K562 (cell line): ENCODE results near the gene PAK1IP1. TPM values are rescaled to one million over a fixed set of nuclear protein-coding genes. Genes with fewer than 3 reads are reported as not detected.

Experiments used
- ARID1B ChIP-seq: fragments of 450-650 bp; IDR thresholded peaks from 2 replicates; pipeline ENCODE4 v1.6.1; 2016; ENCODE audit warnings: antibody characterized with exemption, mild to moderate bottlenecking, inconsistent platforms
- BRCA1 ChIP-seq, 2 experiments: fragments of 450-650 bp in 1 of 2; sonication (generic) in 1 of 2; formaldehyde crosslinking in 1 of 2; IDR thresholded peaks; 2 replicates each; pipeline versions ENCODE4 v1.5.0 to v1.6.1; 2017 to 2020; ENCODE audit warnings: mild to moderate bottlenecking in 1 of 2, missing genetic modification reagents in 1 of 2
- CREBBP ChIP-seq: IDR thresholded peaks from one replicate; pipeline ENCODE4 v1.6.1; 2012; ENCODE audit warnings: low read depth, mild to moderate bottlenecking, control low read depth, inconsistent platforms, low read length
- ETV5 ChIP-seq: sonication (generic); formaldehyde crosslinking; IDR thresholded peaks from 2 replicates; pipeline ENCODE4 v1.4.0; 2020; ENCODE audit warnings: low read depth, mild to moderate bottlenecking, missing genetic modification reagents
- FOSL1 ChIP-seq: fragments of 200-800 bp; sonication (Bioruptor generic); conservative IDR thresholded peaks from 2 replicates; pipeline ENCODE4 v1.6.1; 2016; ENCODE audit warnings: missing genetic modification characterization, missing compliant biosample characterization
- GABPA ChIP-seq: fragments of 200-800 bp; sonication (Bioruptor generic); conservative IDR thresholded peaks from 2 replicates; pipeline ENCODE4 v1.6.1; 2016; ENCODE audit warnings: low read depth, missing genetic modification characterization, missing compliant biosample characterization
- GMEB1 ChIP-seq: fragments of 250-450 bp; sonication (Bioruptor Pico); IDR thresholded peaks from 2 replicates; pipeline ENCODE4 v1.4.0; 2020; ENCODE audit warnings: mild to moderate bottlenecking
- HDAC3 ChIP-seq: fragments of 450-650 bp; IDR thresholded peaks from 2 replicates; pipeline ENCODE4 v1.6.1; 2018; ENCODE audit warnings: borderline replicate concordance, mild to moderate bottlenecking, moderate library complexity; ENCODE audit not compliant: partially characterized antibody
- HEY1 ChIP-seq: fragments of 250-450 bp; sonication (Bioruptor Pico); IDR thresholded peaks from 2 replicates; pipeline ENCODE4 v1.5.0; 2020; ENCODE audit warnings: mild to moderate bottlenecking, moderate library complexity, borderline replicate concordance
- KAT2B ChIP-seq: IDR thresholded peaks from one replicate; pipeline ENCODE4 v1.6.1; 2012; ENCODE audit warnings: low read depth, mild to moderate bottlenecking, control low read depth, inconsistent platforms, low read length, moderate library complexity
- MCM7 ChIP-seq, 2 experiments: fragments of 450-650 bp; IDR thresholded peaks; 2 replicates each; pipeline ENCODE4 v1.6.1; 2016 to 2018
- NFATC3 ChIP-seq: fragments of 450-650 bp; IDR thresholded peaks from 2 replicates; pipeline ENCODE4 v1.6.1; 2017; ENCODE audit warnings: mild to moderate bottlenecking
- PHB ChIP-seq: fragments of 250-450 bp; sonication (Bioruptor Pico); IDR thresholded peaks from 2 replicates; pipeline ENCODE4 v1.5.0; 2021
- PHTF2 ChIP-seq: fragments of 250-450 bp; sonication (Bioruptor Pico); IDR thresholded peaks from 2 replicates; pipeline ENCODE4 v1.5.0; 2021; ENCODE audit warnings: mild to moderate bottlenecking
- PPARD ChIP-seq: fragments of 250-450 bp; sonication (Bioruptor Pico); IDR thresholded peaks from 2 replicates; pipeline ENCODE4 v1.8.0; 2022; ENCODE audit warnings: inconsistent platforms, mild to moderate bottlenecking, moderate library complexity
- PTBP1 ChIP-seq: fragments of 200-400 bp; formaldehyde crosslinking; IDR thresholded peaks from 2 replicates; pipeline ENCODE4 v1.6.1; 2017; ENCODE audit warnings: low read depth, low read length
- RBM17 ChIP-seq: fragments of 200-400 bp; formaldehyde crosslinking; IDR thresholded peaks from 2 replicates; pipeline ENCODE4 v1.6.1; 2017; ENCODE audit warnings: low read depth, mild to moderate bottlenecking, low read length, borderline replicate concordance
- SIRT6 ChIP-seq: IDR thresholded peaks from one replicate; pipeline ENCODE4 v1.6.1; 2012; ENCODE audit warnings: low read depth, mild to moderate bottlenecking, control low read depth, inconsistent platforms, low read length, moderate library complexity
- SMARCC2 ChIP-seq: fragments of 450-650 bp; IDR thresholded peaks from 2 replicates; pipeline ENCODE4 v1.6.1; 2017; ENCODE audit warnings: antibody characterized with exemption, moderate library complexity, mild to moderate bottlenecking, low read depth
- TAF1 ChIP-seq: IDR thresholded peaks from 2 replicates; pipeline ENCODE4 v1.6.1; 2011; ENCODE audit warnings: mild to moderate bottlenecking, low read length, moderate library complexity; ENCODE audit not compliant: insufficient read depth, control insufficient read depth, severe bottlenecking; ENCODE audit errors: extremely low read depth
- THAP12 ChIP-seq: fragments of 250-450 bp; sonication (Bioruptor Pico); IDR thresholded peaks from 2 replicates; pipeline ENCODE4 v1.9.0; 2021; ENCODE audit warnings: mild to moderate bottlenecking, inconsistent platforms
- ZNF146 ChIP-seq: IDR thresholded peaks from one replicate; pipeline ENCODE4 v1.6.1; 2018; ENCODE audit warnings: missing compliant biosample characterization; ENCODE audit not compliant: unreplicated experiment
- ZNF197 ChIP-seq: fragments of 200-800 bp; sonication (Bioruptor generic); IDR thresholded peaks from 2 replicates; pipeline ENCODE4 v1.6.1; 2016; ENCODE audit warnings: low read depth, missing genetic modification characterization, missing compliant biosample characterization
- polyA plus RNA-seq, 8 experiments: library from polyadenylated mRNA; depleted of rRNA in 4 of 8; stranded (reverse) in 5 of 8; unstranded in 3 of 8; fragments of >200 nt; fragmentation: Nextera tagmentation in 2 of 8; fragmentation: Illumina TruSeq in 1 of 8; extraction: Ambion mirVana in 2 of 8; extraction: Trizol in 1 of 8; gene quantifications; 2 replicates each; pipeline versions ENCODE4 v1.2.1 to v1.2.3, GENCODE V29; 2011 to 2014; ENCODE audit warnings: inconsistent platforms in 1 of 8, missing spikeins in 1 of 8
- total RNA-seq, 7 experiments: library from RNA; depleted of rRNA in 6 of 7; stranded (reverse); fragments of >200 nt in 6 of 7; fragmentation: Illumina TruSeq in 2 of 7; extraction: Trizol in 2 of 7; gene quantifications; 2 replicates each; pipeline versions ENCODE4 v1.2.1 to v1.2.3, GENCODE V29; 2011 to 2021; ENCODE audit warnings: low replicate concordance in 1 of 7
- TF ChIP-seq, protein P1 (sequence below): fragments of 450-650 bp; IDR thresholded peaks from one replicate; pipeline ENCODE4 v1.6.1; 2018; ENCODE audit warnings: mild to moderate bottlenecking, moderate library complexity; ENCODE audit not compliant: partially characterized antibody

Gene PAK1IP1
- total and polyA plus RNA-seq, 9 of the 15 experiments (the other 6 are each of a cell fraction or from before 2014, with no cell fraction given) = 50.0 to 200 (median 87.0) TPM

- TF ChIP-seq THAP12 (CRISPR knock-in tag) (no peak), HEY1 (no peak), ZNF197 (peak; percentile 94), ARID1B (no peak), TAF1 (no peak), CREBBP (no peak), PHB (CRISPR knock-in tag) (no peak), HDAC3 (no peak), BRCA1 (IDR thresholded peaks at IDR 0.05) (no peak), BRCA1 (CRISPR knock-in tag; IDR thresholded peaks at IDR 0.05) (no peak), SMARCC2 (no peak), KAT2B (no peak), ETV5 (CRISPR knock-in tag) (no peak), GMEB1 (CRISPR knock-in tag) (peak; percentile 72), FOSL1 (tag) (no peak), PPARD (CRISPR knock-in tag) (no peak), RBM17 (no peak), ZNF146 (CRISPR knock-in tag) (no peak), MCM7 (IDR thresholded peaks at IDR 0.05) (no peak), PHTF2 (0 out of 2 replicates have a peak, but pooled peaks have one; percentile 19), GABPA (no peak), PTBP1 (no peak), SIRT6 (no peak), NFATC3 (no peak)
- TF ChIP-seq, protein P1, sequence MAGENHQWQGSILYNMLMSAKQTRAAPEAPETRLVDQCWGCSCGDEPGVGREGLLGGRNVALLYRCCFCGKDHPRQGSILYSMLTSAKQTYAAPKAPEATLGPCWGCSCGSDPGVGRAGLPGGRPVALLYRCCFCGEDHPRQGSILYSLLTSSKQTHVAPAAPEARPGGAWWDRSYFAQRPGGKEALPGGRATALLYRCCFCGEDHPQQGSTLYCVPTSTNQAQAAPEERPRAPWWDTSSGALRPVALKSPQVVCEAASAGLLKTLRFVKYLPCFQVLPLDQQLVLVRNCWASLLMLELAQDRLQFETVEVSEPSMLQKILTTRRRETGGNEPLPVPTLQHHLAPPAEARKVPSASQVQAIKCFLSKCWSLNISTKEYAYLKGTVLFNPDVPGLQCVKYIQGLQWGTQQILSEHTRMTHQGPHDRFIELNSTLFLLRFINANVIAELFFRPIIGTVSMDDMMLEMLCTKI = no peak
These were observed 32.6 kb upstream of the PAK1IP1 start (continued) for GRCh38 chr6:10662207-10662606.
